Upper lobe of left lung (tissue), 4 donors: ENCODE measurements around the gene LZTS3.

ENCODE experiments used
- POLR2AphosphoS5 ChIP-seq, 2 donors: sonication (generic); formaldehyde crosslinking; IDR thresholded peaks; one replicate each; pipeline ENCODE4 v1.5.1; 2017; ENCODE audit warnings: antibody characterized with exemption in 2 of 2
- TF ChIP-seq, protein P1 (sequence below), 6 experiments: fragments of 450-650 bp in 4 of 6; fragments of 200-600 bp in 2 of 6; sonication (generic) in 2 of 6; IDR thresholded peaks; one replicate each; pipeline ENCODE4 v1.5.1; 2016 to 2019; ENCODE audit warnings: antibody characterized with exemption in 6 of 6

DNA sequence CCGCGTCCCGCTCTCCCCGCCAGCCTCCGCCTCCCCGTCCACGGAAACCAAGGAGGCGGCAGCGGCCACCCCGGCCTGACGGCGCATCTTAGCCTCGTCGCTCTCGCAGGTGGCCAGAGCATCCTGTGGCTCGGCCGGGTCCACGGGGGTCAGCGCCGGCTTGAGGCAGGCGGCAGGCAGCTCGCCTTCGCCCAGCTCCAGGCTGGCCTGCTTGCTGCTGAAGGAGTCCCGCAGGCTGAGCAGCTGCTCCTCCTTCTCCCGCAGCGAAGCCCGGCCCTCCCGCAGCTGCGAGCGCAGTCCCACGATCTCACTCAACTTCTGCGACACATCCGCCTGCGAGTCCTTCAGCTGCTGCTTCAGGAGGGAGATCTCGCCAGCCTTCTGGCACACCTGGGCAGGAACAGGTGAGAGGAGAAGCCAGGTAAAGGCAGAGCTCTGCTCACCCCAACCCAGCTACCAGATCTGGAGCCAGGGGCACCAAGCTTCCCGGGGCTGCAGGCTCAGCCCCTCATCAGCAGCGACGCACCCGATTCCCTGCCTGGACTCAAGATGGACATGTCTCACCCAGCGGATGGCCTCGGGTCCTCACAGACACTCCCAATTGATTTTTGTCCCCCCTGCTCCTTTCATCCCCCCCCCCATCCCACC lies 8.5 kb downstream of the LZTS3 start:
- TF ChIP-seq, protein P1, sequence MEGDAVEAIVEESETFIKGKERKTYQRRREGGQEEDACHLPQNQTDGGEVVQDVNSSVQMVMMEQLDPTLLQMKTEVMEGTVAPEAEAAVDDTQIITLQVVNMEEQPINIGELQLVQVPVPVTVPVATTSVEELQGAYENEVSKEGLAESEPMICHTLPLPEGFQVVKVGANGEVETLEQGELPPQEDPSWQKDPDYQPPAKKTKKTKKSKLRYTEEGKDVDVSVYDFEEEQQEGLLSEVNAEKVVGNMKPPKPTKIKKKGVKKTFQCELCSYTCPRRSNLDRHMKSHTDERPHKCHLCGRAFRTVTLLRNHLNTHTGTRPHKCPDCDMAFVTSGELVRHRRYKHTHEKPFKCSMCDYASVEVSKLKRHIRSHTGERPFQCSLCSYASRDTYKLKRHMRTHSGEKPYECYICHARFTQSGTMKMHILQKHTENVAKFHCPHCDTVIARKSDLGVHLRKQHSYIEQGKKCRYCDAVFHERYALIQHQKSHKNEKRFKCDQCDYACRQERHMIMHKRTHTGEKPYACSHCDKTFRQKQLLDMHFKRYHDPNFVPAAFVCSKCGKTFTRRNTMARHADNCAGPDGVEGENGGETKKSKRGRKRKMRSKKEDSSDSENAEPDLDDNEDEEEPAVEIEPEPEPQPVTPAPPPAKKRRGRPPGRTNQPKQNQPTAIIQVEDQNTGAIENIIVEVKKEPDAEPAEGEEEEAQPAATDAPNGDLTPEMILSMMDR (IDR thresholded peaks at IDR 0.05) = no peak
- no peak for TF ChIP-seq POLR2AphosphoS5 (IDR thresholded peaks at IDR 0.05)
